ENCODE data around the gene TFF1.

TFF1 gene

GRCh38 chr21:42406201-42406621 is 39.9 kb upstream of the TFF1 start:
- no peaks in the 10 kb centered on the region for H3K36me3 ChIP-seq (ENCODE audit: insufficient read depth, low read length)
- peaks cover 8% of the 10 kb centered on the region; the same call in 1 of the 2 replicates for H3K9me3 ChIP-seq (ENCODE audit: low read length)
- peaks cover 14% of the 10 kb centered on the region; the same call in 1 of the 2 replicates for H3K27me3 ChIP-seq (ENCODE audit: insufficient read depth, low read length)
- no peak overlapping the region for H3K27ac ChIP-seq (ENCODE audit: low read depth, low read length, poor library complexity, severe bottlenecking)
- H3K79me2 ChIP-seq (ENCODE audit: insufficient read depth, low read length): no peaks in the 10 kb centered on the region
- H2AFZ ChIP-seq (ENCODE audit: low read length): no peak overlapping the region
- no peak overlapping the region for H3K9ac ChIP-seq (ENCODE audit: low read length)
- no peak for TF ChIP-seq CTCF (IDR thresholded peaks at IDR 0.05; ENCODE audit: low read length)
- no peak for TF ChIP-seq EZH2 (IDR thresholded peaks at IDR 0.05; ENCODE audit: borderline replicate concordance, low read length)
- H3K4me3 ChIP-seq (ENCODE audit: low read depth, low read length, poor library complexity, severe bottlenecking): no peak overlapping the region
- H3K9me2 ChIP-seq (ENCODE audit: low read depth, low read length): no peaks in the 10 kb centered on the region
- H3K4me1 ChIP-seq (ENCODE audit: insufficient read depth, low read length, severe bottlenecking): no peaks in the 10 kb centered on the region
- no peaks in the 10 kb centered on the region for H4K20me1 ChIP-seq (ENCODE audit: insufficient read depth, low read length)
- no peak overlapping the region; the same call in 1 of the 2 replicates for H3K4me2 ChIP-seq (ENCODE audit: low read length)
- no peaks in the 10 kb centered on the region for H3F3A ChIP-seq (ENCODE audit: insufficient read depth, low read length)

- Histone ChIP-seq H4K20me1 (ENCODE audit: insufficient read depth, low read length) (no peaks in the 10 kb centered on the region), H3K79me2 (ENCODE audit: insufficient read depth, low read length) (no peaks in the 10 kb centered on the region), H3K36me3 (ENCODE audit: insufficient read depth, low read length) (no peaks in the 10 kb centered on the region), H3K9ac (ENCODE audit: low read length) (no peak overlapping the region), H2AFZ (ENCODE audit: low read length) (no peak overlapping the region), H3K27ac (ENCODE audit: low read depth, low read length, poor library complexity, severe bottlenecking) (no peak overlapping the region), H3F3A (ENCODE audit: insufficient read depth, low read length) (no peaks in the 10 kb centered on the region), H3K27me3 (ENCODE audit: insufficient read depth, low read length) (peaks cover 14% of the 10 kb centered on the region; the same call in 1 of the 2 replicates), H3K9me3 (ENCODE audit: low read length) (peaks cover 8% of the 10 kb centered on the region; the same call in 1 of the 2 replicates), H3K9me2 (ENCODE audit: low read depth, low read length) (no peaks in the 10 kb centered on the region), H3K4me3 (ENCODE audit: low read depth, low read length, poor library complexity, severe bottlenecking) (no peak overlapping the region), H3K4me2 (ENCODE audit: low read length) (no peak overlapping the region), H3K4me1 (ENCODE audit: insufficient read depth, low read length, severe bottlenecking) (no peaks in the 10 kb centered on the region)
- TF ChIP-seq EZH2 (IDR thresholded peaks at IDR 0.05; ENCODE audit: borderline replicate concordance, low read length) (no peak), CTCF (IDR thresholded peaks at IDR 0.05; ENCODE audit: low read length) (no peak)
Observed at GRCh38 chr21:42405064-42406013, 39.0 kb upstream of the TFF1 start.

GRCh38 chr21:42404539-42404938 is 38.2 kb upstream of the TFF1 start:
- H2AFZ ChIP-seq (ENCODE audit: low read length): no peak overlapping the region
- H4K20me1 ChIP-seq (ENCODE audit: insufficient read depth, low read length): no peaks in the 10 kb centered on the region
- no peak for TF ChIP-seq EZH2 (IDR thresholded peaks at IDR 0.05; ENCODE audit: borderline replicate concordance, low read length)
- no peak for TF ChIP-seq CTCF (IDR thresholded peaks at IDR 0.05; ENCODE audit: low read length)
- no peaks in the 10 kb centered on the region for H3K36me3 ChIP-seq (ENCODE audit: insufficient read depth, low read length)
- H3K9me3 ChIP-seq (ENCODE audit: low read length): peaks cover 8% of the 10 kb centered on the region; the same call in 1 of the 2 replicates
- peaks cover 14% of the 10 kb centered on the region; the same call in 1 of the 2 replicates for H3K27me3 ChIP-seq (ENCODE audit: insufficient read depth, low read length)
- no peaks in the 10 kb centered on the region for H3K9me2 ChIP-seq (ENCODE audit: low read depth, low read length)
- no peaks in the 10 kb centered on the region for H3F3A ChIP-seq (ENCODE audit: insufficient read depth, low read length)
- no peak overlapping the region for H3K27ac ChIP-seq (ENCODE audit: low read depth, low read length, poor library complexity, severe bottlenecking)
- H3K79me2 ChIP-seq (ENCODE audit: insufficient read depth, low read length): no peaks in the 10 kb centered on the region
- H3K4me3 ChIP-seq (ENCODE audit: low read depth, low read length, poor library complexity, severe bottlenecking): no peak overlapping the region
- H3K9ac ChIP-seq (ENCODE audit: low read length): no peak overlapping the region
- no peak overlapping the region for H3K4me2 ChIP-seq (ENCODE audit: low read length)
- H3K4me1 ChIP-seq (ENCODE audit: insufficient read depth, low read length, severe bottlenecking): no peaks in the 10 kb centered on the region

All from OCI-LY1 (cell line).